K562 (cell line): ENCODE measurements around the gene WDR49. TPM values are rescaled to one million over a fixed set of nuclear protein-coding genes. Genes with fewer than 3 reads are reported as not detected.

Experiments used
- ATAC-seq: fragments of 200-7000 bp; cut with Tn5 transposase; 3 replicates; pipeline ENCODE4 v1.9.1; 2020; ENCODE audit warnings: moderate library complexity
- BruUV-seq: library from RNA; stranded (reverse); fragments of 400-500 nt; replicated peaks from 2 replicates; lab custom pipeline; 2021; lab: Mats Ljungman, UMichigan
- CTCF ChIA-PET: fragments of 300-600 bp; formaldehyde crosslinking; extraction: SDS; loops from one replicate; lab custom pipeline; 2021; ENCODE audit warnings: low intra/inter-chr PET ratio; lab: Yijun Ruan, JAX
- POLR2A ChIA-PET: fragments of 300-600, 350-650 bp; sonication (Branson Sonifier 250); formaldehyde crosslinking; extraction: SDS; loops from one replicate; lab custom pipeline; 2021; ENCODE audit warnings: antibody characterized with exemption, inconsistent platforms; lab: Yijun Ruan, JAX
- DNase-seq, 4 experiments: peaks; one replicate each; pipeline versions ENCODE4 v3.0.0 to v3.0.0-alpha.2; 2011 to 2018; ENCODE audit warnings: low spot score in 3 of 4, mixed read lengths in 3 of 4; ENCODE audit errors: extremely low read depth in 1 of 4
- FAIRE-seq: peaks from 2 replicates; lab custom pipeline; 2011; peaks lifted over from hg19 to GRCh38; lab: Jason Lieb, UNC
- H2AFZ ChIP-seq: 2 replicates; pipeline ENCODE4 v1.6.0; 2011; ENCODE audit warnings: low read depth, low read length, control low read depth, inconsistent platforms
- H3K27ac ChIP-seq: fragments of 200-600 bp; 3 replicates; pipeline ENCODE4 v1.8.0; 2011; ENCODE audit warnings: low read depth, mild to moderate bottlenecking, control low read depth, inconsistent platforms, low read length, moderate library complexity, mixed read lengths; ENCODE audit errors: extremely low read depth
- H3K27me3 ChIP-seq, 2 experiments: fragments of 300-600 bp in 1 of 2; 2 replicates in 1 of 2; 3 replicates in 1 of 2; pipeline versions ENCODE4 v1.6.0 to v1.8.0; 2011; ENCODE audit warnings: inconsistent platforms in 2 of 2, low read length in 2 of 2, mild to moderate bottlenecking in 1 of 2, mixed read lengths in 1 of 2, moderate library complexity in 1 of 2; ENCODE audit not compliant: control insufficient read depth in 2 of 2, insufficient read depth in 2 of 2
- H3K36me3 ChIP-seq: fragments of 300-600 bp; 3 replicates; pipeline ENCODE4 v1.8.0; 2011; ENCODE audit warnings: mild to moderate bottlenecking, low read length, inconsistent platforms; ENCODE audit not compliant: control insufficient read depth, insufficient read depth
- H3K4me1 ChIP-seq, 2 experiments: fragments of 200-600 bp in 1 of 2; replicated peaks in 1 of 2; 2 replicates in 1 of 2; 3 replicates in 1 of 2; pipeline versions ENCODE4 v1.5.1 to v1.8.0; 2011; ENCODE audit warnings: inconsistent platforms in 2 of 2, low read length in 2 of 2, mild to moderate bottlenecking in 1 of 2, mixed read lengths in 1 of 2, moderate library complexity in 1 of 2; ENCODE audit not compliant: control insufficient read depth in 2 of 2, insufficient read depth in 2 of 2
- H3K4me2 ChIP-seq: 2 replicates; pipeline ENCODE4 v1.6.1; 2011; ENCODE audit warnings: low read length, control low read depth, inconsistent platforms, mixed read lengths; ENCODE audit not compliant: insufficient read depth
- H3K4me3 ChIP-seq: fragments of 200-600 bp; sonication (generic), shearing (Covaris generic); 2 replicates; pipeline ENCODE4 v1.5.1; 2016; ENCODE audit warnings: control low read depth, inconsistent platforms
- H3K79me2 ChIP-seq: fragments of 200-600 bp; 3 replicates; pipeline ENCODE4 v1.8.0; 2011; ENCODE audit warnings: low read length, inconsistent platforms; ENCODE audit not compliant: control insufficient read depth, insufficient read depth
- H3K9ac ChIP-seq, 2 experiments: 2 replicates each; pipeline versions ENCODE4 v1.6.0 to v1.6.1; 2011; ENCODE audit warnings: low read depth in 2 of 2, low read length in 2 of 2, control low read depth in 1 of 2, inconsistent platforms in 1 of 2, mild to moderate bottlenecking in 1 of 2, mixed read lengths in 1 of 2; ENCODE audit not compliant: insufficient read depth in 1 of 2
- H3K9me1 ChIP-seq: one replicate; pipeline ENCODE4 v1.6.0; 2011; ENCODE audit warnings: inconsistent platforms, mild to moderate bottlenecking, low read length, moderate library complexity; ENCODE audit not compliant: control insufficient read depth, insufficient read depth
- H3K9me3 ChIP-seq: replicated peaks from 2 replicates; pipeline ENCODE4 v1.5.1; 2011; ENCODE audit warnings: low read depth, low read length, inconsistent platforms; ENCODE audit not compliant: control insufficient read depth, insufficient read depth
- H4K20me1 ChIP-seq: replicated peaks from 2 replicates; pipeline ENCODE4 v1.6.1; 2011; ENCODE audit warnings: low read length, inconsistent platforms, mixed read lengths; ENCODE audit not compliant: control insufficient read depth, insufficient read depth
- ATF1 ChIP-seq, 2 experiments: fragments of 450-650 bp in 1 of 2; IDR thresholded peaks; 2 replicates each; pipeline ENCODE4 v1.6.1; 2016; ENCODE audit warnings: missing compliant biosample characterization in 1 of 2, missing genetic modification characterization in 1 of 2
- KLF6 ChIP-seq: fragments of 250-450 bp; sonication (Bioruptor Pico); IDR thresholded peaks from 2 replicates; pipeline ENCODE4 v1.4.0; 2020; ENCODE audit warnings: mild to moderate bottlenecking, moderate library complexity, borderline replicate concordance
- LCOR ChIP-seq: sonication (generic); formaldehyde crosslinking; IDR thresholded peaks from 2 replicates; pipeline ENCODE4 v1.8.0; 2022; ENCODE audit warnings: mild to moderate bottlenecking, missing genetic modification reagents
- MYC ChIP-seq, 2 experiments: fragments of 250-450 bp in 1 of 2; sonication (Bioruptor Pico) in 1 of 2; IDR thresholded peaks; 2 replicates each; pipeline versions ENCODE4 v1.5.1 to v1.6.1; 2012 to 2021; ENCODE audit warnings: low read depth in 2 of 2, borderline replicate concordance in 1 of 2, improper control_type of control experiment in 1 of 2, low read length in 1 of 2, mild to moderate bottlenecking in 1 of 2, moderate library complexity in 1 of 2
- NFE2L1 ChIP-seq: fragments of 450-650 bp; IDR thresholded peaks from 2 replicates; pipeline ENCODE4 v1.6.1; 2016; ENCODE audit warnings: missing genetic modification characterization, low read depth, mild to moderate bottlenecking, missing compliant biosample characterization, moderate library complexity, borderline replicate concordance
- RAD21 ChIP-seq, 2 experiments: fragments of 250-450 bp in 1 of 2; fragments of 450-650 bp in 1 of 2; sonication (Bioruptor Pico) in 1 of 2; formaldehyde crosslinking in 1 of 2; IDR thresholded peaks in 1 of 2; conservative IDR thresholded peaks in 1 of 2; 2 replicates each; pipeline versions ENCODE4 v1.4.0 to v1.8.0; 2020 to 2022; ENCODE audit warnings: mild to moderate bottlenecking in 2 of 2, moderate library complexity in 1 of 2
- WHSC1 ChIP-seq: IDR thresholded peaks from one replicate; pipeline ENCODE4 v1.6.1; 2012; ENCODE audit warnings: low read length, control low read depth, inconsistent platforms
- ZBED1 ChIP-seq: IDR thresholded peaks from 2 replicates; pipeline ENCODE4 v1.6.1; 2014
- ZNF347 ChIP-seq: fragments of 450-650 bp; formaldehyde crosslinking; IDR thresholded peaks from 2 replicates; pipeline ENCODE4 v1.4.0; 2020; ENCODE audit warnings: low read depth, mild to moderate bottlenecking, moderate library complexity
- ZNF449 ChIP-seq: fragments of 250-450 bp; sonication (Bioruptor Pico); IDR thresholded peaks from 2 replicates; pipeline ENCODE4 v1.8.0; 2022; ENCODE audit warnings: moderate library complexity, mild to moderate bottlenecking, inconsistent platforms
- WGBS: fragments of 100-300 bp; shearing (Covaris generic); methylation state at CpG from one replicate; pipeline ENCODE4 v1.1.6; 2016; ENCODE audit warnings: low coverage, mixed read lengths; ENCODE audit not compliant: insufficient coverage; ENCODE audit errors: missing lambda C conversion rate; 5-methylcytosine and 5-hydroxymethylcytosine counted together
- in situ Hi-C: fragments of 300-500 bp; cut with MboI; formaldehyde crosslinking; loops from 4 replicates; pipeline ENCODE4 v1.15.0; 2018; ENCODE audit warnings: inconsistent platforms, mixed read lengths
- intact Hi-C: fragments of 100-400 bp; cut with micrococcal nuclease; formaldehyde crosslinking; loops from 2 replicates; pipeline ENCODE4 v1.14.2; 2022
- polyA plus RNA-seq, 8 experiments: library from polyadenylated mRNA; depleted of rRNA in 4 of 8; stranded (reverse) in 5 of 8; unstranded in 3 of 8; fragments of >200 nt; fragmentation: Nextera tagmentation in 2 of 8; fragmentation: Illumina TruSeq in 1 of 8; extraction: Ambion mirVana in 2 of 8; extraction: Trizol in 1 of 8; gene quantifications; 2 replicates each; pipeline versions ENCODE4 v1.2.1 to v1.2.3, GENCODE V29; 2011 to 2014; ENCODE audit warnings: inconsistent platforms in 1 of 8, missing spikeins in 1 of 8
- total RNA-seq, 7 experiments: library from RNA; depleted of rRNA in 6 of 7; stranded (reverse); fragments of >200 nt in 6 of 7; fragmentation: Illumina TruSeq in 2 of 7; extraction: Trizol in 2 of 7; gene quantifications; 2 replicates each; pipeline versions ENCODE4 v1.2.1 to v1.2.3, GENCODE V29; 2011 to 2021; ENCODE audit warnings: low replicate concordance in 1 of 7
- TF ChIP-seq, protein P1 (sequence below): sonication (generic); formaldehyde crosslinking; IDR thresholded peaks from 2 replicates; pipeline ENCODE4 v1.9.0; 2022; ENCODE audit warnings: mild to moderate bottlenecking, missing genetic modification reagents
- TF ChIP-seq, protein P2 (sequence below): fragments of 250-450 bp; sonication (Bioruptor Pico); IDR thresholded peaks from 2 replicates; pipeline ENCODE4 v1.4.0; 2020; ENCODE audit warnings: mild to moderate bottlenecking, moderate library complexity, borderline replicate concordance
- TF ChIP-seq, protein P3 (sequence below): fragments of 250-450 bp; sonication (Bioruptor Pico); IDR thresholded peaks from 2 replicates; pipeline ENCODE4 v1.8.0; 2022; ENCODE audit warnings: moderate library complexity, mild to moderate bottlenecking, inconsistent platforms

The WDR49 gene
- total and polyA plus RNA-seq, 9 of the 15 experiments (the other 6 are each of a cell fraction or from before 2014, with no cell fraction given), result not detected

DNA sequence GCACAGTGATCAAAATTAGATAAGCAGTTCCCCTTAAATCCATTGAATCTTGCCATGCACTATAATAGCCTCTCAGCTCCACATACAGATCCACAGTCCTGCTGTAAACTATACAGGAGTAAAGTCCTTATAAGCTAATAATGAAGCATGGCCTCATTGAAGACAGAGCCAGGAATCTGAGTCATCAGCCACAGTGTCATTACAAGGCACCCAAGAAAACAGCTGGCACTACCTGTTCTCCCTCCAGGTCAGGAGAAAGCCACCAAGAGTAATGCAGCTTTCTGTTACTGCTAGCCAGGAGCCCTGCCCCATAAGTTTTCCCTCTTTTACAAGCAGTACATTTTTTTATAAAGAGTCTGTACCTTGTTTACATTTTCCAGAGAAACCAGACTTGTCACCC is 27.3 kb downstream of the WDR49 start (continued):
- TF ChIP-seq MYC (IDR thresholded peaks at IDR 0.05; ENCODE audit: low read depth, low read length), result no peak
- TF ChIP-seq MYC (CRISPR knock-in tag; IDR thresholded peaks at IDR 0.05; ENCODE audit: borderline replicate concordance, low read depth), result no peak
- no peak for TF ChIP-seq ZBED1
- no peak for TF ChIP-seq WHSC1
- TF ChIP-seq, protein P1, sequence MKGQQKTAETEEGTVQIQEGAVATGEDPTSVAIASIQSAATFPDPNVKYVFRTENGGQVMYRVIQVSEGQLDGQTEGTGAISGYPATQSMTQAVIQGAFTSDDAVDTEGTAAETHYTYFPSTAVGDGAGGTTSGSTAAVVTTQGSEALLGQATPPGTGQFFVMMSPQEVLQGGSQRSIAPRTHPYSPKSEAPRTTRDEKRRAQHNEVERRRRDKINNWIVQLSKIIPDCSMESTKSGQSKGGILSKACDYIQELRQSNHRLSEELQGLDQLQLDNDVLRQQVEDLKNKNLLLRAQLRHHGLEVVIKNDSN (CRISPR knock-in tag), result no peak

GRCh38 chr3:167615030-167615429 is 38.7 kb downstream of the WDR49 start:
- Histone ChIP-seq H3K36me3 (no peaks in the 10 kb centered on the region), H3K9me1 (no peaks in the 10 kb centered on the region), H3K9ac (no peak overlapping the region), H3K27ac (no peak overlapping the region), H3K4me1 (no peaks in the 10 kb centered on the region), H3K9me3 (no peaks in the 10 kb centered on the region), H3K4me2 (no peak overlapping the region), H3K27me3 (no peaks in the 10 kb centered on the region), H2AFZ (no peak overlapping the region), H4K20me1 (no peaks in the 10 kb centered on the region), H3K79me2 (no peaks in the 10 kb centered on the region), H3K4me3 (no peak overlapping the region)
- in situ Hi-C loops, result no loop called here
- CTCF ChIA-PET, result interaction anchor here (0.7 kb wide), 1 partner anchor 337 kb away, joined by 4 read pairs; no protein-coding TSS in a partner anchor
- WGBS, result 0% methylated on average over 2 of the region's 3 CpGs
- intact Hi-C loops, result no loop called here
- TF ChIP-seq KLF6, result no peak
- no peak for TF ChIP-seq LCOR
- TF ChIP-seq ATF1 (CRISPR knock-in tag; IDR thresholded peaks at IDR 0.05), result no peak
- TF ChIP-seq ATF1 (tag; IDR thresholded peaks at IDR 0.05), result no peak
- TF ChIP-seq, protein P2, sequence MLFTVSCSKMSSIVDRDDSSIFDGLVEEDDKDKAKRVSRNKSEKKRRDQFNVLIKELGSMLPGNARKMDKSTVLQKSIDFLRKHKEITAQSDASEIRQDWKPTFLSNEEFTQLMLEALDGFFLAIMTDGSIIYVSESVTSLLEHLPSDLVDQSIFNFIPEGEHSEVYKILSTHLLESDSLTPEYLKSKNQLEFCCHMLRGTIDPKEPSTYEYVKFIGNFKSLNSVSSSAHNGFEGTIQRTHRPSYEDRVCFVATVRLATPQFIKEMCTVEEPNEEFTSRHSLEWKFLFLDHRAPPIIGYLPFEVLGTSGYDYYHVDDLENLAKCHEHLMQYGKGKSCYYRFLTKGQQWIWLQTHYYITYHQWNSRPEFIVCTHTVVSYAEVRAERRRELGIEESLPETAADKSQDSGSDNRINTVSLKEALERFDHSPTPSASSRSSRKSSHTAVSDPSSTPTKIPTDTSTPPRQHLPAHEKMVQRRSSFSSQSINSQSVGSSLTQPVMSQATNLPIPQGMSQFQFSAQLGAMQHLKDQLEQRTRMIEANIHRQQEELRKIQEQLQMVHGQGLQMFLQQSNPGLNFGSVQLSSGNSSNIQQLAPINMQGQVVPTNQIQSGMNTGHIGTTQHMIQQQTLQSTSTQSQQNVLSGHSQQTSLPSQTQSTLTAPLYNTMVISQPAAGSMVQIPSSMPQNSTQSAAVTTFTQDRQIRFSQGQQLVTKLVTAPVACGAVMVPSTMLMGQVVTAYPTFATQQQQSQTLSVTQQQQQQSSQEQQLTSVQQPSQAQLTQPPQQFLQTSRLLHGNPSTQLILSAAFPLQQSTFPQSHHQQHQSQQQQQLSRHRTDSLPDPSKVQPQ, result no peak
- TF ChIP-seq, protein P3, sequence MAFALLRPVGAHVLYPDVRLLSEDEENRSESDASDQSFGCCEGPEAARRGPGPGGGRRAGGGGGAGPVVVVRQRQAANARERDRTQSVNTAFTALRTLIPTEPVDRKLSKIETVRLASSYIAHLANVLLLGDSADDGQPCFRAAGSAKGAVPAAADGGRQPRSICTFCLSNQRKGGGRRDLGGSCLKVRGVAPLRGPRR (CRISPR knock-in tag), result no peak
- TF ChIP-seq RAD21 (CRISPR knock-in tag; conservative IDR thresholded peaks at IDR 0.05 in 1 of 2, IDR thresholded peaks at IDR 0.05 in 1 of 2), result no peak
- no peak for TF ChIP-seq ZNF449 (CRISPR knock-in tag)
- no peak for TF ChIP-seq NFE2L1
- TF ChIP-seq ZNF347 (CRISPR knock-in tag), result no peak
- ATAC-seq (no peak), FAIRE-seq (no peak), DNase-seq (no peak)
- POLR2A ChIA-PET, result no interaction called here
- BruUV-seq, result no TSS peak
